ENCODE measurements around the gene CFAP99.

GRCh38 chr4:2389691-2390090, 29.1 kb upstream of the CFAP99 start:
- no peak for TF ChIP-seq REST (IDR thresholded peaks at IDR 0.05; ENCODE audit: insufficient read depth in 1 of 2, low read depth in 2 of 2, low read length in 2 of 2)
- no peak for TF ChIP-seq TAF1 (IDR thresholded peaks at IDR 0.05; ENCODE audit: borderline replicate concordance, insufficient read depth, low read length)
